ENCODE data around the gene TOPORS.

TOPORS gene

DNA sequence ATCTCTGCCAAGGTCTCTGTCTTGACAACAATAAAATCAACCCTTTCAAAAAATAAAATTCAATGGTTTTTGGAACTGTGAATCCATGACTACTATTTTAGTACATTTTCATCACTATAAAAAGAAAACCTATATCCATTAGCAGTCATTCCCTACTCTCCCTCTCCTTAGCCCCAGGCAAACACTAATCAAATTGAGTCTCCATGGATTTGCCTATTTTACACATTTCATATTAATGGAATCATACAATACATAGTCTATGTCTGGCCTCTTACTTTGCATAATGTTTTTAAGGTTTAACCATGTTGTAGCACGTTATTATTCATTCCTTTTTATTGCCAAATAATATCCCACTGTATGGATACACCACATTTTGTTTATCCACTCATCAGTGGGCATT, 50.5 kb downstream of the TOPORS start:
- no peak for DNase-seq

DNA sequence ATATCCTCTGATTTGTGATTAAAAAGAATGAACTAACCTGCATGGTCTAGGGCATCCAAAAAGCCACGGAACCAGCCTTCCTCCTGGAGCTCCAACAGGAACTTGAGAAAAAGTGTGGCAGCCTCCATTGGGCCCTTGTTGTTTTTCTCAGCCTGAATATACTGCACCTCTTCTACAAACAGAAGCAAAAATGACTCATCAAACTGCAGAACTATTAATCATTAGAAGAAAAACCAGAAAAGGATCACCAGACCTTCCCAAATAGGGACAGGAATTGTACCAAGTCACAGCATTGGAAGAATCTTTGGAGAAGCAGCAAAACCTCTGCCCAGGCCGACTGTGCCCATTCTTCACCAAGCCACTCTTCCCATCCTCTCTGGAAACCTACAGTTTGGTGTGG, 51.6 kb downstream of the TOPORS start:
- no peak for DNase-seq

DNA sequence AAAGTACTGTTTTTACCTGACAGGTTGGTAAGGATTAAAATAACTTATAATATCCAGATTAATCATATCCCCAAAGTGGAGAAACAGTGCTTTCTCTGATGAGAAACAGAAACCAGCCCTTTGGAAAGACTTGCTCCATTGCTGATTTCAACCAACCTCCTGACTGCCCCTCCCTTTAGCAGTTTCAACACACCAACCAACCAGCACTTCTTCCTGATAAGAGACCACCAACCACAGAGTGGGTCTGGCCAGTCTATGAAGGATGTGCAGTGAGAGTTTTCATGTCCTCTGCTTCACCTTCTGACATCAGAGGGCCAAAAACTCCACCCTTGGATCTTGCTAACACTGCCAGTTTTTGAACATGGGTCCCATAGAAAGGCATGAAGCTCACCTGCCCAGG, 54.5 kb downstream of the TOPORS start:
- DNase-seq, result no peak

DNA sequence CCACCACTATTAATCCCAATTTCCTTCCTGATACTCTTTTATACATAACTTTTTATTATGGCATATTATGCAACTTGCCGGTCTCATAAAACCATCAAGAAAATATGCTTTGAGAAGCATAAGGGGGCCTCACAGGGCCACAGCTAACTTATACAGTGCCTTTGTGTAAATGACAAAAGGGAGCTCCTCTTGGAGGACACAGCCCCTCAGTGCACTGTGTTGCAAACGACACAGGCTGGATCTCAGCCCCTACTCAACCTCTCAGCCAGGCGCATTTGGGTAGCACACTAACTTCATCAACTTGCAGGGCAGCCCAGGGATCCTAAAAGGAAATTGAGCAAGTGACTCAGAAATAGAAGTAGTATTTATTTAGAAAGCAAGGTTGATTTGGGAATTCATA, 61.8 kb downstream of the TOPORS start:
- DNase-seq, result no peak
